ENCODE results near the gene LNPK. TPM values are rescaled to one million over a fixed set of nuclear protein-coding genes. Genes with fewer than 3 reads are reported as not detected.

LNPK gene
- total and polyA plus RNA-seq, 9 of the 15 experiments (the other 6 are each of a cell fraction or from before 2014, with no cell fraction given) = 6.4 to 40.4 (median 21.3) TPM

GRCh38 chr2:175874291-175874690 lies 127.8 kb downstream of the LNPK start:
- H3K9me1 ChIP-seq (ENCODE audit: control insufficient read depth, insufficient read depth, low read length) = no peaks in the 10 kb centered on the region

More at GRCh38 chr2:175874291-175874690, 127.8 kb downstream of the LNPK start:
- H3K4me3 ChIP-seq = no peak overlapping the region
- 0% methylated on average over 3 of the region's 3 CpGs for WGBS (ENCODE audit: insufficient coverage, low coverage, missing lambda C conversion rate)
- no peak for FAIRE-seq
- BruUV-seq (replicated peaks) = no TSS peak
- H3K4me1 ChIP-seq (replicated peaks in 1 of 2; ENCODE audit: control insufficient read depth in 2 of 2, insufficient read depth in 2 of 2, low read length in 2 of 2) = no peaks in the 10 kb centered on the region
- H3K27me3 ChIP-seq (ENCODE audit: control insufficient read depth in 2 of 2, insufficient read depth in 2 of 2, low read length in 2 of 2) = peaks cover 4 to 25% of the 10 kb centered on the region in 2 experiments; a peak in 4 of 5 replicates
- H3K9ac ChIP-seq (ENCODE audit: insufficient read depth in 1 of 2, low read depth in 2 of 2, low read length in 2 of 2) = no peak overlapping the region
- H3K9me3 ChIP-seq (replicated peaks; ENCODE audit: control insufficient read depth, insufficient read depth, low read depth, low read length) = no peaks in the 10 kb centered on the region
- ChIA-PET POLR2A (interaction anchor here (0.8 kb wide), 1 partner anchor 21 kb away, joined by 3 read pairs; no protein-coding TSS in a partner anchor), CTCF (ENCODE audit: low intra/inter-chr PET ratio) (no interaction called here)
- intact Hi-C loops (cut with micrococcal nuclease) (loop anchor here (10.0 kb wide), 1 partner anchor 179 kb away; no protein-coding TSS in a partner anchor), in situ Hi-C loops (cut with MboI) (no loop called here)
- no peaks in the 10 kb centered on the region for H3K79me2 ChIP-seq (ENCODE audit: control insufficient read depth, insufficient read depth, low read length)
- no peaks in the 10 kb centered on the region for H4K20me1 ChIP-seq (replicated peaks; ENCODE audit: control insufficient read depth, insufficient read depth, low read length)
- H3K36me3 ChIP-seq (ENCODE audit: control insufficient read depth, insufficient read depth, low read length) = no peaks in the 10 kb centered on the region
- no peak overlapping the region for H3K4me2 ChIP-seq (ENCODE audit: insufficient read depth, low read length)
- DNase-seq (ENCODE audit: extremely low read depth in 1 of 4, low spot score in 3 of 4) = no peak
- no peak for ATAC-seq
- H2AFZ ChIP-seq (ENCODE audit: low read depth, low read length) = no peak overlapping the region
- H3K27ac ChIP-seq (ENCODE audit: extremely low read depth, low read depth, low read length) = no peak overlapping the region
- TF ChIP-seq ZKSCAN3 (CRISPR knock-in tag; IDR thresholded peaks at IDR 0.05) = no peak
- no peak for TF ChIP-seq ZNF3 (CRISPR knock-in tag; IDR thresholded peaks at IDR 0.05)
- no peak for TF ChIP-seq ZNF695 (CRISPR knock-in tag; IDR thresholded peaks at IDR 0.05)
- TF ChIP-seq ZFPM2 (CRISPR knock-in tag; IDR thresholded peaks at IDR 0.05) = no peak
- TF ChIP-seq ZNF740 (CRISPR knock-in tag; IDR thresholded peaks at IDR 0.05) = no peak
- no peak for TF ChIP-seq ZNF740 (tag; IDR thresholded peaks at IDR 0.05)
- TF ChIP-seq CHD1 (IDR thresholded peaks at IDR 0.05; ENCODE audit: low read length) = no peak
- TF ChIP-seq DDX20 (tag; IDR thresholded peaks at IDR 0.05; ENCODE audit: low read depth) = no peak
- TF ChIP-seq POLR2B (IDR thresholded peaks at IDR 0.05; ENCODE audit: low read depth, partially characterized antibody) = no peak
- TF ChIP-seq GATAD2B (IDR thresholded peaks at IDR 0.05; ENCODE audit: borderline replicate concordance) = no peak

Other genes with a start within 250 kb of the LNPK start
Only the 7 nearest of the 10 such genes appear.
- gene EVX2, start 81.7 kb upstream of the LNPK start, total RNA-seq (2014; rRNA removed) = 0.04 TPM in 1 of 2 replicates, not detected in the other
- not detected in 2 replicates for gene EVX2, start 81.7 kb upstream of the LNPK start, total RNA-seq (2014; rRNA removed; fragmentation: Illumina TruSeq; extraction: Trizol)
- not detected in 2 replicates for gene EVX2, start 81.7 kb upstream of the LNPK start, total RNA-seq (2015; rRNA removed; fragmentation: Illumina TruSeq; extraction: Trizol)
- gene EVX2, start 81.7 kb upstream of the LNPK start, total RNA-seq (2021) = not detected in 2 replicates
- not detected in 2 replicates for gene EVX2, start 81.7 kb upstream of the LNPK start, polyA plus RNA-seq (2011; rRNA removed)
- gene EVX2, start 81.7 kb upstream of the LNPK start, polyA plus RNA-seq (2014; fragmentation: Illumina TruSeq; extraction: Trizol) = not detected in 2 replicates
- gene EVX2, start 81.7 kb upstream of the LNPK start, polyA plus RNA-seq (2014; fragmentation: Nextera tagmentation; extraction: Ambion mirVana) = not detected
- not detected in 2 replicates for gene EVX2, start 81.7 kb upstream of the LNPK start, polyA plus RNA-seq (2014; rRNA removed)
- not detected in 2 replicates for gene HOXD13, start 90.5 kb upstream of the LNPK start, total RNA-seq (2014; rRNA removed)
- gene HOXD13, start 90.5 kb upstream of the LNPK start, total RNA-seq (2014; rRNA removed; fragmentation: Illumina TruSeq; extraction: Trizol) = not detected in 2 replicates
- gene HOXD13, start 90.5 kb upstream of the LNPK start, total RNA-seq (2015; rRNA removed; fragmentation: Illumina TruSeq; extraction: Trizol) = not detected in 2 replicates
- gene HOXD13, start 90.5 kb upstream of the LNPK start, total RNA-seq (2021) = not detected in 2 replicates
- 0.03 TPM in 1 of 2 replicates, not detected in the other for gene HOXD13, start 90.5 kb upstream of the LNPK start, polyA plus RNA-seq (2011; rRNA removed)
- 0.04 TPM in 1 of 2 replicates, not detected in the other for gene HOXD13, start 90.5 kb upstream of the LNPK start, polyA plus RNA-seq (2014; fragmentation: Illumina TruSeq; extraction: Trizol)
- gene HOXD13, start 90.5 kb upstream of the LNPK start, polyA plus RNA-seq (2014; fragmentation: Nextera tagmentation; extraction: Ambion mirVana) = not detected
- not detected in 2 replicates for gene HOXD13, start 90.5 kb upstream of the LNPK start, polyA plus RNA-seq (2014; rRNA removed)
- gene HOXD12, start 97.5 kb upstream of the LNPK start, total RNA-seq (2014; rRNA removed) = not detected in 2 replicates
- gene HOXD12, start 97.5 kb upstream of the LNPK start, total RNA-seq (2014; rRNA removed; fragmentation: Illumina TruSeq; extraction: Trizol) = not detected in 2 replicates
- gene HOXD12, start 97.5 kb upstream of the LNPK start, total RNA-seq (2015; rRNA removed; fragmentation: Illumina TruSeq; extraction: Trizol) = not detected in 2 replicates
- gene HOXD12, start 97.5 kb upstream of the LNPK start, total RNA-seq (2021) = not detected in 2 replicates
- not detected in 2 replicates for gene HOXD12, start 97.5 kb upstream of the LNPK start, polyA plus RNA-seq (2011; rRNA removed)
- not detected in 2 replicates for gene HOXD12, start 97.5 kb upstream of the LNPK start, polyA plus RNA-seq (2014; fragmentation: Illumina TruSeq; extraction: Trizol)
- gene HOXD12, start 97.5 kb upstream of the LNPK start, polyA plus RNA-seq (2014; fragmentation: Nextera tagmentation; extraction: Ambion mirVana) = not detected
- gene HOXD12, start 97.5 kb upstream of the LNPK start, polyA plus RNA-seq (2014; rRNA removed) = not detected in 2 replicates
- not detected in 2 replicates for gene HOXD11, start 105.0 kb upstream of the LNPK start, total RNA-seq (2014; rRNA removed)
- not detected in 2 replicates for gene HOXD11, start 105.0 kb upstream of the LNPK start, total RNA-seq (2014; rRNA removed; fragmentation: Illumina TruSeq; extraction: Trizol)
- not detected in 2 replicates for gene HOXD11, start 105.0 kb upstream of the LNPK start, total RNA-seq (2015; rRNA removed; fragmentation: Illumina TruSeq; extraction: Trizol)
- not detected in 2 replicates for gene HOXD11, start 105.0 kb upstream of the LNPK start, total RNA-seq (2021)
- gene HOXD11, start 105.0 kb upstream of the LNPK start, polyA plus RNA-seq (2011; rRNA removed) = not detected in 2 replicates
- gene HOXD11, start 105.0 kb upstream of the LNPK start, polyA plus RNA-seq (2014; fragmentation: Illumina TruSeq; extraction: Trizol) = not detected in 2 replicates
- not detected for gene HOXD11, start 105.0 kb upstream of the LNPK start, polyA plus RNA-seq (2014; fragmentation: Nextera tagmentation; extraction: Ambion mirVana)
- gene HOXD11, start 105.0 kb upstream of the LNPK start, polyA plus RNA-seq (2014; rRNA removed) = not detected in 2 replicates
- not detected in 2 replicates for gene HOXD10, start 114.5 kb upstream of the LNPK start, total RNA-seq (2014; rRNA removed)
- gene HOXD10, start 114.5 kb upstream of the LNPK start, total RNA-seq (2014; rRNA removed; fragmentation: Illumina TruSeq; extraction: Trizol) = not detected in 2 replicates
- gene HOXD10, start 114.5 kb upstream of the LNPK start, total RNA-seq (2015; rRNA removed; fragmentation: Illumina TruSeq; extraction: Trizol) = not detected in 2 replicates
- not detected in 2 replicates for gene HOXD10, start 114.5 kb upstream of the LNPK start, total RNA-seq (2021)
- not detected in 2 replicates for gene HOXD10, start 114.5 kb upstream of the LNPK start, polyA plus RNA-seq (2011; rRNA removed)
- not detected in 2 replicates for gene HOXD10, start 114.5 kb upstream of the LNPK start, polyA plus RNA-seq (2014; fragmentation: Illumina TruSeq; extraction: Trizol)
- not detected for gene HOXD10, start 114.5 kb upstream of the LNPK start, polyA plus RNA-seq (2014; fragmentation: Nextera tagmentation; extraction: Ambion mirVana)
- gene HOXD10, start 114.5 kb upstream of the LNPK start, polyA plus RNA-seq (2014; rRNA removed) = not detected in 2 replicates
- not detected in 2 replicates for gene HOXD9, start 120.5 kb upstream of the LNPK start, total RNA-seq (2014; rRNA removed)
- gene HOXD9, start 120.5 kb upstream of the LNPK start, total RNA-seq (2014; rRNA removed; fragmentation: Illumina TruSeq; extraction: Trizol) = not detected in 2 replicates
- gene HOXD9, start 120.5 kb upstream of the LNPK start, total RNA-seq (2015; rRNA removed; fragmentation: Illumina TruSeq; extraction: Trizol) = not detected in 2 replicates
- not detected in 2 replicates for gene HOXD9, start 120.5 kb upstream of the LNPK start, total RNA-seq (2021)
- not detected in 2 replicates for gene HOXD9, start 120.5 kb upstream of the LNPK start, polyA plus RNA-seq (2011; rRNA removed)
- not detected in 2 replicates for gene HOXD9, start 120.5 kb upstream of the LNPK start, polyA plus RNA-seq (2014; fragmentation: Illumina TruSeq; extraction: Trizol)
- gene HOXD9, start 120.5 kb upstream of the LNPK start, polyA plus RNA-seq (2014; fragmentation: Nextera tagmentation; extraction: Ambion mirVana) = not detected
- not detected in 2 replicates for gene HOXD9, start 120.5 kb upstream of the LNPK start, polyA plus RNA-seq (2014; rRNA removed)
- gene HOXD8, start 127.4 kb upstream of the LNPK start, total RNA-seq (2014; rRNA removed) = not detected in 2 replicates
- gene HOXD8, start 127.4 kb upstream of the LNPK start, total RNA-seq (2014; rRNA removed; fragmentation: Illumina TruSeq; extraction: Trizol) = 0.15 TPM in 1 of 2 replicates, not detected in the other
- not detected in 2 replicates for gene HOXD8, start 127.4 kb upstream of the LNPK start, total RNA-seq (2015; rRNA removed; fragmentation: Illumina TruSeq; extraction: Trizol)
- not detected in 2 replicates for gene HOXD8, start 127.4 kb upstream of the LNPK start, total RNA-seq (2021)
- not detected in 2 replicates for gene HOXD8, start 127.4 kb upstream of the LNPK start, polyA plus RNA-seq (2011; rRNA removed)
- gene HOXD8, start 127.4 kb upstream of the LNPK start, polyA plus RNA-seq (2014; fragmentation: Illumina TruSeq; extraction: Trizol) = not detected in 2 replicates
- under 1 TPM in 1 of 2 experiments, not detected in 1; 0.04 TPM for gene HOXD8, start 127.4 kb upstream of the LNPK start, polyA plus RNA-seq (2014; fragmentation: Nextera tagmentation; extraction: Ambion mirVana)
- 0.30 TPM in 1 of 2 replicates, not detected in the other for gene HOXD8, start 127.4 kb upstream of the LNPK start, polyA plus RNA-seq (2014; rRNA removed)

All from K562 (cell line).